ENCODE results near the gene TMBIM1.
"Not testable (repeated sequence)": the region's sequence is repeated elsewhere in the genome, so short reads cannot be mapped to it uniquely, and the experiment has no call there.

The TMBIM1 gene

DNA sequence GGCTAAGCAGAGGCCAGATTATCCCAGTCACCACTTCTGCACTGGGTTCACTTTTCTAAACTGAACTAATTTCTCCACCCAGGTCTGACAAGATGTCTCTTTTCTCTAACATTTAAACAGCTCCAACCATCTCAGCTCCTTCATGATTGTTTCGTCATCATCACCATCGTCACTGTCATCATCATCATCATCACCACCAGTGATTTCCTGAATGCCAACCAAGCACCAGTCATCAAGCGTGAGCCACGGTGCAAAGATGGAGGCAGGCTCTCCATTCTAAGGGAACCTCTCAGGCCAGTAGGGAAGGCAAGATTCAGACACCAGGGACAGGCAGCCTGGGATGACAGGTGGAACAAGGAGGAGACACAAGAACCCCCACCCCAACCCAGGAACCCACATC is 25.5 kb upstream of the TMBIM1 start:
- no peak for DNase-seq

DNA sequence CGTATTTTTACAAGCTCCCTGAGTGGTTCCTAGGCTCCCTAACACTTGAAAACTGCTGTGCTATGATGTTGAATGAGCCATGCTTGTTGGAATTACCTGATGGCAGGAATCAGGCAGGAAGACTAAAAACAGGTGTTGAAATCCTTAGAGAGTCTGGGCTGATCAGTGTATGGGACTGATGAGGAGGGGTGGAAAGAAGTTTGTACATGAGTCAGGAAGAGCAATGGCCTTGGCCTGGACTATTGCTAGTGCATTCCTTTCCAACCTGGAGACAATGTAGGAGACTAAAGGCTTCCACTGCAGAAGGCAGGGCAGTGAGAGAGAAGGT is 25.0 kb upstream of the TMBIM1 start:
- no peak for DNase-seq

DNA sequence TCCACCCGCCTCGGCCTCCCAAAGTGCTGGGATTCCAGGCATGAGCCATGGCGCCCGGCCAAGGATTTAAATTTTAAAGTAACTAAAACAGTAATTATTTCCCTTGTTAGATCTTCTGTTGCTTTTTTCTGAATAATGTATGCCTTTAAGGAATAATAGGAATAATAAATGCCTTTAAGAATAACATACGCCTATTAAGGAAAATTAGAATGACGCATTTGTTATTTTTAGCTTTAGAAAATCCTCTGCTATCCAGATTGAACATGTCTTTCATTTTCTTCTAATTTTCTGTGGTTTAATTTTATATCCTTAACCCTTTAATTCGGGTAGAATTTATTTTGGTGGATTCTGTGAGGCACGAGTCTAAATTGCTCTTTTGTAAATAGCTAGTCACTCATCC is 23.1 kb upstream of the TMBIM1 start:
- no peak for DNase-seq

DNA sequence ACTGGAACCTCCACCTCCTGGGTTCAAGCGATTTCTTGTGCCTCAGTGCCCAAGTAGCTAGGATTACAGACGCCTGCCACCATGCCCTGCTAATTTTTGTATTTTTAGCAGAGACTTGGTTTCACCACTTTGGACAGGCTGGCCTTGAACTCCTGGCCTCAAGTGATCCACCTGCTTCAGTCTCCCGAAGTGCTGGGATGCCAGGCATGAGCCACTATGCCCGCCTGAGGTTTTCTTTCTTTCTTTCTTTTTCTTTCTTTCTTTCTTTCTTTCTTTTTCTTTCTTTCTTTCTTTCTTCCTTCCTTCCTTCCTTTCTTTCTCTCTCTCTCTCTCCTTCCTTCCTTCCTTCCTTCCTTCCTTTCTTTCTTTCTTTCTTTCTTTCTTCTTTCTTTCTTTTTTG is 22.5 kb upstream of the TMBIM1 start:
- DNase-seq: not testable (repeated sequence)

DNA sequence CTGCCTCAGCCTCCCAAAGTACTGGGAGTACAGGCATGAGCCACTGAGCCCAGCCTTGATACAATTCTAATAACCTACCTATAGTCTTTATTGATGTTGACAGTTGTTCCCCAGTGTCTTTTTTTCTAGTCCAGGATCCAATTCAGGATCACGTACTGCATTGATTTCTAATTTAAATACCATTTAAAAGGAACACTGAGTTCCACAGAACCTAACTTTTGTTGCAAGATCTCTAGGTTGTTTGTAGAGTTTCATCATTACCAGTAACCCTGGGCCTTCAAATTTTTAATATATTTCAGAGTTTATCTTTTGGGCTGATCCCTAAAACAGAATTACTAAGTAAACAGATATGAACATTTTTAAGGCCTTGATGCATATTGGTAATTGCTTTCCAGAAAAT is 21.1 kb upstream of the TMBIM1 start:
- DNase-seq: no peak

DNA sequence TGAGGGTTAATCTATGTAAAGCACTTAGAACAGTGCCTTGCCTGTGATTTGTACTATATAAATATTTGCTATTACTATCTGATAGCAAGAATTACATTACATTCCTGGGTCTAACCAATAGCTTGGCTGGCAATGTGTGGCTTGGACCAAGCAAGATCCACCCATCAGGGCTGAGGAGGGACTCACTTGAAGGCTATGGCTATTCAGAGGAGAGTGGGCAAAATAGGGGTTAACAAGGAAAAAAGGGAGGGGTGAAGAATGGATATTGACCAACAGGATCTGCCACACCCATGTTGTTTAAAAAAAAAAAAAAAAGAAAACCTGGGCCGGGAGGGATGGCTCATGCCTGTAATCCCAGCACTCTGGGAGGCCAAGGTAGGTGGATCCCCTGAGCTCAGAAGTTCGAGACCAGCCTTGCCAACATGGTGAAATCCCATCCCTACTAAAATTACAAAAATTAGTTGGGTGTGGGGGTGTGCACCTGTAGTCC is 20.0 kb upstream of the TMBIM1 start:
- DNase-seq: no peak

DNA sequence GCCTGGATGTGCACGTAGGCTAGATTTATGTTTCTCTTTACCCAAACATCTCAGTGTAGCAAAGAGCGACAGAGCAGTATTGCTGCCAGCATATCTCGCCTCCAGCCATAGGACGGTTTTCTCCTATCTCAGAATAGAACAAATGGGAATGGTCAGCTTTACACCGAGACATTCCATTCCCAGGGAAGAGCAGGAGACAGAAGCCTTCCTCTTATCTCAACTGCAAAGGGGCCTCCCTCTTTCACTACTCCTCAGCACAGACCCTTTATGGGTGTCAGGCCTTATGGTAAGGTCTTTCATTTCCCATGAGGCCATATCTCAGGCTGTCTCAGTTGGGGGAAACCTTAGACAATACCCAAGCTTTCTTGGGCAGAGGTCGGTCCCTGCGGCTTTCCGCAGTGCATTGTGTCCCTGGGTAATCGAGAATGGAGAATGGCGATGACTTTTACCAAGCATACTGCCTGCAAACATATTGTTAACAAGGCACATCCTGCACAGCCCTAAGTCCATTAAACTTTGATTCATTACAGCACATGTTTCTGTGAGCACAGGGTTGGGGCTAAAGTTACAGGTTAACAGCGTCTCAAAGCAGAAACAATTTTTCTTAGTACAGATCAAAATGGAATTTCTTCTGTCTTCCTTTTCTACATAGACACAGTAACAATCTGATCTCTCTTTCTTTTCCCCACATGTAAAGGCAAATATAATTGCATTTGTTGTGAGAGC is 19.4 kb upstream of the TMBIM1 start:
- DNase-seq: not testable (repeated sequence)

DNA sequence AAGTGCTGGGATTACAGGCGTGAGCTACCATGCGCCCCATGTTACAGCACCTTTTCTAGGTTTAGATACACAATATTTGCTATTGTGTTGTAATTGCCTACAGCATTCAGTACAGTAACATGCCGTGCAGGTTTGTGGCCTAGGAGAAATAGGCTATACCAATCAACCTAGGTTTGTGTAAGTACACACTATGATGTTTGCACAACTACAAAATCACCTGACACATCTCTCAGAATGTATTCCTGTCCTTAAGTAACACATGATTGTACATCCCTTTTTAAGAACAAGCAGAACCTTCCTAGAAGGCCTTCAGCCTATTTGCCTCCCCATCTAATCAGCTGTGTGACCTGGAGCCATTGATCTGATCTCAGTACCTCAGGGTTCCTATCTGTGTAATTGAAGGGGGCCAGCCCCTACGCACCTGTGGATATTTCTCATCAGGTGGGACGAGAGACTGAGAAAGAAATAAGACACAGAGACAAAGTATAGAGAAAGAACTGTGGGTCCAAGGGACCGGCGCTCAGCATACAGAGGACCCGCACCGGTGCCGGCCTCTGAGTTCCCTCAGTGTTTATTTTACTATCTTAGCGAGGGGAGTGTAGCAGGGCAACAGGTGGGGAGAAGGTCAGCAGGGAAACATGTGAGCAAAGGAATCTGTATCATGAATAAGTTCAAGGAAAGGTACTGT is 18.7 kb upstream of the TMBIM1 start:
- no peak for DNase-seq

DNA sequence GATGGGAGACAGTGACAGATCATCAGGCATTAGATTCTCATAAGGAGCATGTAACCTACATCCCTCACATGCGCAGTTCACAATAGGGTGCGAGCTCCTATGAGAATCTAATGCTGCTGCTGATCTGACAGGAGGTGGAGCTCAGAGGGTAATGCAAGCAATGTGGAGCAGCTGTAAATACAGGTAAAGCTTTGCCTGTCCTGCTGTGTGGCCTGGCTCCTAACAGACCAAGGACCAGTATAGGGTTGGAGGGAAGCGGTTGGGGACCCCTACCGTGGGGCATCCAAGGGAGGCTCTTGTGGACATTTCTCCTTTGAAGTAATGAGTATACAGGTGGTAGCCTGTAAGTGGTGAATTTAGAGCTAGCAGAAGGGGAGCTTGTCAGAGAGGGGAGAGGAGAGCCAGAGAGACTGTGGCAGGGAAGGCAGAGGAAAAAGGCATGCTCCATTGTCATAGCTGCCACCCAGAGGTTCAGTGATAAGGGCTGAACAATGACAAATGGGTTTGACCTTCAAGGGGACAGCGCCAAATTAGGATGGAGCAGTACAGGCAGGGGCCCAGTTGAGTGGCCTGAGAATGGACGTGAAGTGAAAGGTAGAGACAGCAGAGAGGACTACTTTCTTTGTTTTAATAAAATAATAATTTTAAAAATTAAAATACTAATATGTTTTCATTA is 15.2 kb upstream of the TMBIM1 start:
- no peak for DNase-seq

DNA sequence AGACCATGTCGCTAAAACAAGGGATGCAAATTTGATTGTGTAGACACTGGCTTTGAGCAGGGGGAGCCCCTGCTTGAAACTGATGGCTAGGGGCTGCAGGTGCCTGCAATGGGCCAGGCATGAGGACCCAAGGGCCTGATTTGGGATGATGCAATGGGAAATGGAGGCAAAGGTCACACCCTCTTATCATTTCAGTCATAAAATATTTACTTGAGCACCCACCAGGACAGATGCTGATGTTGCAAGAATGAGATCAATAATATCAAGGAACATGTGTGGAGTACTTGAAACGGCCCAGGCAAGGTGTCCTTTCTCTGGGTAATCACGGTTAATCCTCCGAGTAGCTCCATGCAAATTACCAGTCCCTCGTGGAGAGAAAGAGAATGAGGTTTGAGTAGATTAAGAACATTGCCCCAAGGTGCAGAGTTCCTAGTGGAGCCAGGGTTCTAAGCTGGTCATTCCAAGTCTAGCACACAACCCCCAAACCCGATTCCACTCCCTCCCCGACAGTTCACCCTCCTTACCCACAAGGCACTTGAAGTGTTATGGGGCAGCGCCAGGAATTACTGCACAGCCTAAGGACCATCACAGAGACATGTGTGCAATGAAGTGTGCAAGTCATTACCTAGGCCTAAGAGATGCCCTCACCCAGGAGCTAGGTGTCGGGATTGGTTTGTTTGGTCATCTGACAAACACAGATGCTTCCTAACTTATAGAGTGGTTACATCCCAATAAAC is 14.0 kb upstream of the TMBIM1 start:
- no peak for DNase-seq

DNA sequence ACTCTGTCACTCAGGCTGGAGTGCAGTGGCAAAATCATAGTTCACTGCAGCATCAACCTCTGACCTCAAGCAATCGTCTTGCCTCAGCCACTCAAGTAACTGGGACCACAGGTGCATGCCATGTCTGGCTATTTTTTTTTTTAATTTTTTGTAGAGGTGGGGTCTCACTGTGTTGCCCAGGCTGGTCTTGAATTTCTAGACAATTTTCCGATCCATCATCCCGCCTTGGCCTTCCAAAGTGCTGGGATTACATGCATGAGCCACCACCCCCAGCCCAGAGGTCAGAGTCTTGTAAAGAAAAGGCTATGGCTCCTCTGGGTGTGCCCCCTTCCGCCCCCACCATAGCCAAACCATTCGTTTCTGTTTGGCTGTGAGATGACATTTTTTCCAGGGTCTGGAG is 13.1 kb upstream of the TMBIM1 start:
- no peak for DNase-seq

DNA sequence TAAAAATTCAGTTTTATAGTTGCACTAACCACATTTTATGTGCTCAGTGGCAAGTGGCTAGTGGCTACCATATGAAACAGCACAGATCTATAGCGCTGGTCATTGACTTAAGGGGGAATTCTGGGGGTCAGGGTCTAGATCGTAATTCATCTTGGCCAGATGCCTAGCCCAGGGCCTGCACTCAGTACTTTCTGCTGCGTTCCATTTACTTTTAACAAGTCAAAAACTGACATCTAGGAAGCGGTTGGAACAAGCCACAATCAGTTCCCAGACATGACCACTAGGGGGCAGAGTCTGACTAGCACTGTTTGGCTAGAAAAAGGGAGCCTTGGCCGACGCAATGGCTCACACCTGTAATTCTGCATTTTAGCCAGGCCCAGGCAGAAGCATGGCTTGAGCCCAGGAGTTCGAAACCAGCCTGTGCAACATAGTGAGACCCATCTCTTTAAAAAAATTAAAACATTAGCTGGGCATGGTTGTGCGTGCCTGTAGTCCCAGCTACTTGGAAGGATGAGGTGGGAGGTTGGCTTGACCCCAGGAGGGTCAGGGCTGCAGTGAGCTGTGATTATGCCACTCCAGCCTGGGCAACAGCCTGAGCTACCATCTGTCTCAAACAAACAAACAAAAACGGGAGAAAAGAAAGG is 9.0 kb upstream of the TMBIM1 start:
- peak; percentile 60 to 87 (median 83) for DNase-seq

DNA sequence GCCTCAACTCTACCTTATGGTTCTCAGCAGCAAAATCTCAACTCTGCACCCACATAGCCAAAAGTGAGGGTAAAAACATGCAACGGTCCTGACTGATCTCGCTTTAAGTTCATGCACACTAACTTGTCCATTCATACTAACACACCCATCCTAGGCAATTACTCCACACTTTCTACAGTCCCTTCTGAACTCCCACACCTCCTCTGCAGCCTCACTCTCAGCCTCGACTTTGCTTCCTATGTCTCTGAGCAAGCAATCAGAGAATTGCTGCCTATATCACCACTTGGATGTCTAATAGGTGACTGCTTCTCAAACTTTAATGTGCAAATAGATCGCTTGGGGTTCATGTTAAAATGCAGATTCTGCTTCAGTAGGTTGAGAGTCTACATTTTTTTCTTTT is 7.8 kb upstream of the TMBIM1 start:
- DNase-seq: no peak

DNA sequence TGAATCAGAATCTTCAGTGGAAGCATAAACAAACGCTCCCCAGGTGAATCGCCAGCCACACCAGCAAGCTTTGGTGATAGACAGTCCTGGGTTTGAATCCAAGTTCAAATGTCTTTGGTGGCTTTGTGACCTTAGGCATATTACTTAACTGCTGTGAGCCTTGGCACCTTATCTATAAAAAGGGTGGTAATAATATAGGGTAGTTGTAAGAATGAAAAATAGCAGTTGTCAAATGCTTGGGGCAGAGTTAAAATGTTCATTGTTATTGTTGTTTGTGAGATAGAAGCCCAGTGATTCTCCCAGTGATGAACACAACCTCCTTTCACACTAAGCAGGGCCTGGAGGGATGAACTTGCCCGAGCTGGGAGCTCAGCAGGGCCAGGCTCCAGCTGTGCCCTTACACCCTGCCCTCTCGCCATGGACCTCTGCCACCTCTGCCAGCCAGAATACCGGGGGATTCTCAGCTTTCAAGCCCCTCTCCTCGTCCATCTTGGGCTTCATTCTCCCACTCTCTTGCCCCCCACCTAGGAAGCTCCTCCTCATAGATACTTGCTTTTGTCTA is 6.1 kb upstream of the TMBIM1 start:
- no peak for DNase-seq

DNA sequence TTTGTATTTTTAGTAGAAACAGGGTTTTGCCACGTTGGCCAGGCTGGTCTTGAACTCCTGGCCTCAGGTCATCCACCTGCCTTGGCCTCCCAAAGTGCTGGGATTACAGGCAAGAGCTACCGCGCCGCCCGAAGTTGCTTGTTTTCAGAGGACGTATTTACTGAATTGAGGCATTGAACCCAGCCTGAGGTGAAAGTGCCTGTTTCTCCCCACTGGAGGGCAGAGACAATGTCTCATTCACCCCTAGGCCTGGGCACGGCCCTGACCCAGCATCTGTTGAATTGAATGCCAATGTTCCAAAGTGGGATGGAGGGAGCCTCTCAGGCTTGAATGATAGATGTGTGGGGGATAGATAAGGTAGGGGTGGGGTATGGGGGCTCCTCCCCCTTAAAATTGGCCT is 4.5 kb upstream of the TMBIM1 start:
- no peak for DNase-seq

DNA sequence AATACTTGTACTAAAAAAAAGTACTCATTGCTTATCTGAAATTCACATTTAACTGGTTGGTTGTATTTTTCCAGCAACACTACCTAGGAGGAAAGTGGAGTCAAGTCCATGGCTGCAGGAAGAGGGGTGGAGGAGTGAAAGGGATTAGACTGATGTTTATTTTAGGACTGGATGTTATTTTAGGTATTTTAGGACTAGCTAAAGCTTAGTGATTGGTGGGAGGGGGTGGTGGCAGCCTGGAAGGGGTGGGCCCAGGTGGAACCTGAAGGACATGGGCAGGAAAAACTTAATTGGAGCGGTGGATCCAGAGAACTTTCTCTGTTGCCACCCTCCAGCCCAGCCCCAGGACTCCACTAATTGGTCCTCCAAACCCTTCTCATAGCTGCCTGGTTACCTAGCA is 3.9 kb upstream of the TMBIM1 start:
- DNase-seq: no peak

DNA sequence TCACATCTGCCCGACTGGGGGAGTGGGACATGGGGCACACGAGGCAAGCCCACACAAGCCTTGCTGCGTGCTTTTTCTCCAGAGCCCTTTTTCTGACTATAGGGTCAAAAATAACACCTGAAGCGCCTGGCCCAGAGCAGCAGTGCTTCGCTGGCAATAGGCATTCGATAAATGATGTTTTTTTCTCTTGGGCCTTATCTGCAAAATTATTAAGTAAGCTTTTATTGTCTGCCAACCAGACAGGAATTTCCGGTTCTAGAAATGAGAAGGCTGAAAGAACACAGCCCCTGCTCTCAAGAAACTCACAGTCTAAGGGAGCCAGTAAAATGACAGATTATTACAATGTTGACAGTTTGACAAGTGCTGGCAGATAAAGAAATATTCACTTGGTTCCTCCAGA is 2.7 kb upstream of the TMBIM1 start:
- DNase-seq: no peak

DNA sequence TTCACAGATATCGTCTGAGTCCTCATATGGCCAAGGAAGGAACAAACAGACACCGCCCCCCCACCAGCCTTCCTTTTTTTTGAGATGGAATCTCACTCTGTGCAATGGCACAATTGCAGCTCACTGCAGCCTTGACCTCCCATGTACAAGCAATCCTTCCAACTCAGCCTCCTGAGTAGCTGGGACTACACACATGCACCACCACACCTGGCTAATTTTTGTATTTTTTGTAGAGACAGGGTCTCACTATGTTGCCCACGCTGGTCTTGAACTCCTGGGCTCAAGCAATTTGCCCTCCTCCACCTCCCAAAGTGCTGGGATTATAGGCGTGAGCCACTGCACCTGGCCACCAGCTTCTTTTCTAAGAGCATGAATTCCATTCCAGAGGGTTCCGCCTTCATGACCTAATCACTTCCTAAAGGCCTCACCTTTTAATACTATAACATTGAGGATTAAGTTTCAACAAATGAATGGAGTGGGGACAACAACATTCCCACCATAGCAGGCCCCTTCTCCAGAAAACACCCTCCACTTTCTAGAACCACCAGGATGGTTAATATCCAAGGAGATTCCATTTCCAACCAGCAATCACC is 2.2 kb upstream of the TMBIM1 start:
- DNase-seq: no peak

DNA sequence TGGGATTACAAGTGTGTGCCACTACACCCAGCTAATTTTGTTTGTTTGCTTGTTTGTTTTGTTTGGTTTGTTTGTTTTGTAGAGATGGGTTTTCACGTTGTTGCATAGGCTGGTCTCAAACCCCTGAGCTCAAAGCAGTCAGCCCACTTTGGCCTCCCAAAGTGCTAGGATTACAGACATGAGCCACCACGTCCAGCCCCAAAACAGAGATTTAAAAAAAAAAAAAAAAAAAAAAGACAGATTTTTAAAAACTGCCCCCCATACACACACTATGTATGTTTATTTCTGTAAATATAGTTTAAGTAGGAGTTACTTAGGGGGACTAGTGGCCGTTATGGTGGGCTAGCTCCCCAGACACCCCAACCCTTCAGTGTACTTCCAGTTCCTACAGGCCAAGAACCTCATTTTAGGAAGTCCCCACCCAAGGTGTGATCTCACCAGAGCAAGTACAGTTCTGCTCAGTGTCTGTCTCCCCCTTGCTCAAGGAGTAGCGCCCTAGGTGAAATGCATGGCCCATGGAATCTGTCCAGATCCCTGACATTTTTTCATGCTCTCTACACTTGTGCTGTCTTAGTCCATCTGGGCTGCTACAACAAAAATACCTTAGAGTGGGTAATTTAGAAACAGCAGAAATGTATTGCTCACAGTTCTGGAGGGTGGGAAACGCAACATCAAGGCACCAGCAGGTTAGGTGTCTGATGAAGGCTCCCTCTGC is 1.6 kb upstream of the TMBIM1 start:
- DNase-seq: no peak

DNA sequence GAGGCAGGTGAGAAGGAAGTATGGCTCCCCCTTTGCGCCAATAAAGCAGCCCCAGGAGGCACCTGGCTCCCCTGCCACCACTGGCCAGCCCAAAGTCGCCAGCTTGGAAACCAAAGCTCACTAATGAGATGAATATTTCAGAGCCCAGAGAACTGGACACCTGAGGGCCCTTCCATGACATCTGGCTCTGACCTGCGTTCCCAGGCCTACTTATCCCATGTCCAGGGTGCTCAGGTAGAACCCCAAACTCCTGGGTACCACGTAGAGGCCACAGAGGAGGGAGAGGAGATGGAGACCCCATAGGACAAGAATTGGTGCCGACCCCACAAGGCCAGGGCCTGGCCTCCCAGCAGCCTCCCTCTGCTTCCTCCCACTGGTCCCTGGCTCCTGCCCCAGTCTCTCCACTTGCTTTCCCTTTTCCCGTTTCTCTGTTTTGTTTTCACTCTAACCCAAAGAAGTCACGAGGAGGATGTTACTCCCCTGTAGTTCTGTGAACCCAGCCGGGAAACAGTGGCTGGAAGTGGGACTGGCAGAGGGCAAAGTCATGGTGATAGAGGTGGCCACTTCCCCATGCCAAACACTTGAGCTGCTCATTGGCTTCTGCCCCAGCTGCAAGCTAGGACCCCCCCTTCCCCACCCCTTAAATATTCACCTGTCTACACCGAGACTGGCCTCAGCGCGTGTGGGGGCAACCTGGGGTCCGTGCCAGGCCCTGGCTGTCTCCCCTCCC is 820 bp downstream of the TMBIM1 start:
- no peak for DNase-seq
